Body of pancreas (tissue), 4 donors: ENCODE data around the gene DGKG. TPM values are rescaled to one million over a fixed set of nuclear protein-coding genes. Genes with fewer than 3 reads are reported as not detected.

Experiments used
- ATAC-seq: fragments of 150-250 bp; one replicate; pipeline ENCODE4 v1.9.1; 2016
- DNase-seq, 4 donors: peaks; one replicate each; pipeline ENCODE4 v3.0.0-alpha.2; 2019
- H3K27ac ChIP-seq, 4 donors: fragments of 200-600 bp; sonication (generic); 1 replicate in 3 of 4; 2 replicates in 1 of 4; pipeline versions ENCODE4 v1.5.1 to v1.6.1; 2016 to 2019; ENCODE audit warnings: mild to moderate bottlenecking in 1 of 4, mixed read lengths in 1 of 4, moderate library complexity in 1 of 4
- H3K27me3 ChIP-seq, 2 donors: fragments of 200-600 bp; sonication (generic); one replicate each; pipeline ENCODE4 v1.6.0; 2016; ENCODE audit warnings: mild to moderate bottlenecking in 1 of 2
- H3K36me3 ChIP-seq, 2 donors: fragments of 200-600 bp; sonication (generic); replicated peaks in 1 of 2; 2 replicates each; pipeline ENCODE4 v1.5.1; 2016; ENCODE audit warnings: low read depth in 2 of 2; ENCODE audit not compliant: insufficient read depth in 1 of 2
- H3K4me1 ChIP-seq: fragments of 200-600 bp; sonication (generic); one replicate; pipeline ENCODE4 v1.6.0; 2016
- H3K4me3 ChIP-seq, 2 donors: fragments of 200-600 bp; sonication (generic); 1 replicate in 1 of 2; 2 replicates in 1 of 2; pipeline ENCODE4 v1.5.1; 2016 to 2019
- H3K9me3 ChIP-seq, 3 donors: fragments of 200-600 bp; sonication (generic); 1 replicate in 2 of 3; 2 replicates in 1 of 3; pipeline ENCODE4 v1.5.1; 2016
- CTCF ChIP-seq, 7 experiments: fragments of 450-650 bp in 4 of 7; fragments of 200-600 bp in 3 of 7; sonication (generic) in 3 of 7; IDR thresholded peaks; one replicate each; pipeline ENCODE4 v1.5.1; 2016 to 2019; ENCODE audit warnings: antibody characterized with exemption in 7 of 7
- POLR2A ChIP-seq, 3 donors: fragments of 450-650 bp; IDR thresholded peaks; one replicate each; pipeline ENCODE4 v1.6.1; 2016; ENCODE audit warnings: antibody characterized with exemption in 3 of 3, mild to moderate bottlenecking in 2 of 3
- WGBS, 2 donors: methylation state at CpG; one replicate each; pipeline ENCODE4 v1.1.5; 2017; 5-methylcytosine and 5-hydroxymethylcytosine counted together
- intact Hi-C: fragments of 100-400 bp; cut with DNase I; formaldehyde crosslinking; loops from one replicate; pipeline ENCODE4 v1.15.1; 2023
- total RNA-seq, 2 donors: library from RNA; depleted of rRNA; stranded (reverse); fragments of >200 nt; gene quantifications; one replicate each; pipeline ENCODE4 v1.1.0, GENCODE V29; 2016

Gene DGKG
- 10 to 100 TPM in 1 of 2 donors, under 1 TPM in 1; 0.78 to 16.2 TPM for total RNA-seq

DNA sequence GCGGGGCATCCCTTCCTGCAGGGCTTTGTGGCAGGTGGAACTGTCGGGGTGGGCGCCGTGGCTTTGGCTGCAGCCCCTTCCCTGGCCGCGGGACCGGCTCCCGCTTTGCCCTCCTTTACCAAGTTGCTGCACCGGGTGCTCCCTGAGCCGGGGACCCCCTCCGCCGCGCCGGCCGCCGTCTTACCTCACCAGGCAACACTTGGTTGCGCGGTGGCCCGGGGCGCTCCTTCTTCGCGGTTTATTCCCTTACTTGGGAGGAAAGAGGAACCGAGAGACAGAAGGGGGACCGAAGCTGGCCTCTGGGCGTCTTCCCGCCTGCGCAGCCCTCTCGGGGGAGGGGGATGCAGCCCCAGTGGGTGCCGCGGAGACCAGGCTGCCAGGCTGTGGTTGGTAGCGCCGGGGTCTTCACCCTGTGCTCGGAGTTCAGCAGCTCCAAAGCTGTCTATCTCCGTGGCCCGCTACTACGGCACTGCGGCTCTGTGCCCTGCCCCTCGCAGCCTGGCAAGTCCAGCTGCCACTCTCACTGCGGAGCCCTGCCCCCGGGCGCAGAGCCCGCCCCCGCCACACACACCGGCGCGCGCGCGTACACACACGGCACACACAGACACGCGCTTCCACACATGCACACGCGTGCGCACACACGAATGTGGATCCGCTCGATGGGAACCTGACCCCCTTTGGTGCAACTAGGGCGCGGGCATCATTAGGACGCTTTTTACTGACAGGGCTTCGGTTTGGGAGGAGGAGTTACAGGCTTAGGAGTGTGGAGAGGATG lies at the start of gene DGKG:
Gene DGKG (minus strand): TSS at position 473 of the 775 bp plus-strand sequence. CDS start 41,775 bp downstream, outside the sequence.
- peak; percentile 54 to 76 (median 57) for DNase-seq
- Histone ChIP-seq H3K4me3 (peak within 1 kb of the TSS; percentile 4 to 35), H3K27ac (no peak within 1 kb of the TSS), H3K9me3 (no peaks in the 10 kb centered on the region), H3K36me3 (no peaks in the 10 kb centered on the region), H3K4me1 (peaks cover 24% of the 10 kb centered on the region), H3K27me3 (no peaks in the 10 kb centered on the region)
- ATAC-seq = peak; percentile 84
- TF ChIP-seq POLR2A (IDR thresholded peaks at IDR 0.05) (peak in 2 of 3 donors; percentile 25 to 43), CTCF (IDR thresholded peaks at IDR 0.05) (peak in 1 of 7 experiments; percentile 17)
- 0 to 1% methylated on average over 26 to 57 of the region's 62 CpGs for whole genome bisulfite sequencing, 2 donors
- intact Hi-C loops = no loop called here

- DNase-seq (no peak), ATAC-seq (no peak)
- TF ChIP-seq CTCF (IDR thresholded peaks at IDR 0.05) (no peak), POLR2A (IDR thresholded peaks at IDR 0.05) (no peak)
- intact Hi-C loops = no loop called here
- Histone ChIP-seq H3K36me3 (no peaks in the 10 kb centered on the region), H3K9me3 (no peaks in the 10 kb centered on the region), H3K27me3 (no peaks in the 10 kb centered on the region), H3K27ac (no peak overlapping the region), H3K4me3 (no peak overlapping the region), H3K4me1 (peaks cover 45% of the 10 kb centered on the region)
- 93 to 98% methylated on average over 2 of the region's 2 CpGs for WGBS, 2 donors
Measured at GRCh38 chr3:186411089-186411488, 49.1 kb upstream of the DGKG start.

DNA sequence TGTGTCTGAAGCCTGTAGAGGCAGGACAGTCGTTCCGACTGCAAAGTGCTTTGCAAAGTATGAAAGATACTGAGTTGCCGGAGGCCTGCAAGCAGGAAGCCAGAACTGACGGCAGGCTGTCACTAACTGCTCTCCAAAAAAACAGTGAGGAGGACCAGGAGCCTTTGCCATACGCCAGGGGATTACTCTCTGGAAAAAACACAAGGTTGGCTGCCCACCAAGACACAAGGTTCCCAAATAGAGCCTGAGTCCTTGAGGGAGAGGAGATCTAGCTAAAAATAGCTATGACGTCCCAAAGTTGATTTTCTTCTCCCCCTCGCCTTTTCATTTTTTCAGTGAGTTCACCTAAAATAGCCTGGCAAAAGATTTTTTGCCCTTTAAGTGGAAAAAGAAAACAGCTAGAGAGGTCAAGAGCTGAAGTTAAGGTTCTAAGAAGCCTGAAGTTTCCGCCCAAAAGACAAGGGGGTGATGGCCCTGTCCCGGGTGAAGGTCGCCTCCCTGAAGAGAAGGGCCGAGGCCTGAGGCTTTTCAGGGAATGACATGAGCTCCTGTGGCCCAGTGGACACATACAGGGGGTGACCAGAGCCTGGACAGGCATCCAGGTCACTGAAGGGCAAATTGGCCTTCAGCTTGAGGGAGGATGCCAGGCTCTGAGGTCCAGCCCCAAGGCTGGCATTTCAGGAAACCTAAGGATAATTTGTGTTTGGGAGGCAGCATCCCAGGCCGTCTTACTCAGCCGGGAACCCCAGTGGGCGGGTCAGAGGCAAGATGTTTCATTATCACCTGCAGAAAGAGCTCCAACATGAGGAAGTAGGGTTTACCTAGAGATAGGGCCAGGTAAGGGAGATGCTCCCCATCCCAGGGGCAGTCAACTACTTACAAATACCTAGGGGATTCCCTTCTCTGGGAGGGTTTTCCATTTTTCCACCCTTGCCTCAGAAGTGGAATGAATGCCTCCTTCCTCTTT lies 44.9 kb upstream of the DGKG start:
- peak; percentile 77 for ATAC-seq
- Histone ChIP-seq H3K27me3 (no peaks in the 10 kb centered on the region), H3K27ac (peak overlapping the region in 3 of 4 donors; percentile 10 to 42 (median 27)), H3K9me3 (no peaks in the 10 kb centered on the region), H3K36me3 (no peaks in the 10 kb centered on the region), H3K4me3 (no peak overlapping the region), H3K4me1 (peaks cover 16% of the 10 kb centered on the region)
- 47 to 51% methylated on average over 14 of the region's 14 CpGs for WGBS, 2 donors
- intact Hi-C loops = no loop called here
- peak; percentile 43 to 70 (median 54) for DNase-seq
- no peak for TF ChIP-seq POLR2A (IDR thresholded peaks at IDR 0.05)
- TF ChIP-seq CTCF (IDR thresholded peaks at IDR 0.05) = no peak

GRCh38 chr3:186401556-186401955 lies 39.5 kb upstream of the DGKG start:
- no peak overlapping the region for H3K4me3 ChIP-seq
- no peak overlapping the region for H3K27ac ChIP-seq
- no peak for TF ChIP-seq POLR2A (IDR thresholded peaks at IDR 0.05)
- no peak for TF ChIP-seq CTCF (IDR thresholded peaks at IDR 0.05)
- no peak for DNase-seq
- no peaks in the 10 kb centered on the region for H3K27me3 ChIP-seq
- ATAC-seq = no peak
- no peaks in the 10 kb centered on the region for H3K36me3 ChIP-seq
- intact Hi-C loops = no loop called here
- WGBS, 2 donors = 75 to 84% methylated on average over 6 of the region's 6 CpGs
- no peaks in the 10 kb centered on the region for H3K9me3 ChIP-seq
- peaks cover 6% of the 10 kb centered on the region for H3K4me1 ChIP-seq
